ENCODE data around the gene BTN2A1. TPM values are rescaled to one million over a fixed set of nuclear protein-coding genes. Genes with fewer than 3 reads are reported as not detected.

BTN2A1 gene
- total RNA-seq, 1 donor from 2014 or later: 45.1 TPM

GRCh38 chr6:26441977-26442376 lies 15.8 kb upstream of the BTN2A1 start:
- H3K36me3 Mint-ChIP-seq (ENCODE audit: low read depth): peaks cover 45% of the 10 kb centered on the region
- ChIA-PET CTCF (no interaction called here), POLR2A (no interaction called here)
- DNase-seq: no peak
- intact Hi-C loops (cut with micrococcal nuclease): loop anchor here (2.0 to 5.0 kb wide), 5 partner anchors 15 to 77 kb away; partner anchors contain the start of genes BTN2A1, BTN3A1 and BTN3A2
- H3K27me3 Mint-ChIP-seq: no peaks in the 10 kb centered on the region
- no peaks in the 10 kb centered on the region for H3K9me3 Mint-ChIP-seq
- peak overlapping the region; percentile 92 for H3K4me3 Mint-ChIP-seq
- no peak overlapping the region for H3K27ac Mint-ChIP-seq
- peaks cover 60% of the 10 kb centered on the region for H3K4me1 Mint-ChIP-seq
- TF ChIP-seq CTCF (IDR thresholded peaks at IDR 0.05): no peak
- ATAC-seq (ENCODE audit: low read depth): no peak

- POLR2A ChIA-PET: interaction anchor here (1.3 kb wide), 1 partner anchor 19 kb away, joined by 3 read pairs; no protein-coding TSS in a partner anchor
- Mint-ChIP-seq H3K4me3 (no peak overlapping the region), H3K27ac (peak overlapping the region; percentile 53), H3K4me1 (peaks cover 43% of the 10 kb centered on the region), H3K36me3 (ENCODE audit: low read depth) (peaks cover 73% of the 10 kb centered on the region), H3K27me3 (no peaks in the 10 kb centered on the region), H3K9me3 (no peaks in the 10 kb centered on the region)
- TF ChIP-seq CTCF (IDR thresholded peaks at IDR 0.05): no peak
- intact Hi-C loops (cut with micrococcal nuclease): no loop called here
- no peak for ATAC-seq (ENCODE audit: low read depth)
- DNase-seq: no peak
- CTCF ChIA-PET: no interaction called here
Measured at GRCh38 chr6:26445934-26446667, 11.7 kb upstream of the BTN2A1 start.

GRCh38 chr6:26447257-26447656 lies 10.5 kb upstream of the BTN2A1 start:
- intact Hi-C loops (cut with micrococcal nuclease): no loop called here
- Mint-ChIP-seq H3K4me3 (no peak overlapping the region), H3K36me3 (ENCODE audit: low read depth) (peaks cover 84% of the 10 kb centered on the region), H3K4me1 (peaks cover 36% of the 10 kb centered on the region), H3K27ac (no peak overlapping the region), H3K27me3 (no peaks in the 10 kb centered on the region), H3K9me3 (no peaks in the 10 kb centered on the region)
- ATAC-seq (ENCODE audit: low read depth): no peak
- TF ChIP-seq CTCF (IDR thresholded peaks at IDR 0.05): no peak
- ChIA-PET POLR2A (no interaction called here), CTCF (no interaction called here)
- no peak for DNase-seq

GRCh38 chr6:26450240-26450639 lies 7.5 kb upstream of the BTN2A1 start:
- no peak for TF ChIP-seq CTCF (IDR thresholded peaks at IDR 0.05)
- Mint-ChIP-seq H3K36me3 (ENCODE audit: low read depth) (peaks cover 70% of the 10 kb centered on the region), H3K27ac (peak overlapping the region; percentile 3), H3K9me3 (no peaks in the 10 kb centered on the region), H3K4me3 (no peak overlapping the region), H3K4me1 (peaks cover 22% of the 10 kb centered on the region), H3K27me3 (no peaks in the 10 kb centered on the region)
- CTCF ChIA-PET: no interaction called here
- ATAC-seq (ENCODE audit: low read depth) (no peak), DNase-seq (no peak)
- POLR2A ChIA-PET: no interaction called here
- intact Hi-C loops (cut with micrococcal nuclease): no loop called here

- Mint-ChIP-seq H3K9me3 (no peaks in the 10 kb centered on the region), H3K27ac (peak overlapping the region; percentile 1), H3K4me3 (no peak overlapping the region), H3K36me3 (ENCODE audit: low read depth) (peaks cover 57% of the 10 kb centered on the region), H3K4me1 (peaks cover 30% of the 10 kb centered on the region), H3K27me3 (no peaks in the 10 kb centered on the region)
- DNase-seq: no peak
- intact Hi-C loops (cut with micrococcal nuclease): no loop called here
- no peak for TF ChIP-seq CTCF (IDR thresholded peaks at IDR 0.05)
- ChIA-PET CTCF (interaction anchor here (0.6 kb wide), 1 partner anchor 72 kb away, joined by 3 read pairs; no protein-coding TSS in a partner anchor), POLR2A (no interaction called here)
- ATAC-seq (ENCODE audit: low read depth): no peak
Measured at GRCh38 chr6:26452631-26453235, 5.0 kb upstream of the BTN2A1 start.
